HG02885 (cell line): Measurements from ENCODE around the gene FHOD1.

Source experiments
- ATAC-seq: cut with Tn5 transposase; IDR thresholded peaks from one replicate; pipeline ENCODE4 v1.9.1; 2021; ENCODE audit warnings: mild to moderate bottlenecking; ENCODE audit not compliant: unreplicated experiment, poor library complexity

Gene FHOD1

DNA sequence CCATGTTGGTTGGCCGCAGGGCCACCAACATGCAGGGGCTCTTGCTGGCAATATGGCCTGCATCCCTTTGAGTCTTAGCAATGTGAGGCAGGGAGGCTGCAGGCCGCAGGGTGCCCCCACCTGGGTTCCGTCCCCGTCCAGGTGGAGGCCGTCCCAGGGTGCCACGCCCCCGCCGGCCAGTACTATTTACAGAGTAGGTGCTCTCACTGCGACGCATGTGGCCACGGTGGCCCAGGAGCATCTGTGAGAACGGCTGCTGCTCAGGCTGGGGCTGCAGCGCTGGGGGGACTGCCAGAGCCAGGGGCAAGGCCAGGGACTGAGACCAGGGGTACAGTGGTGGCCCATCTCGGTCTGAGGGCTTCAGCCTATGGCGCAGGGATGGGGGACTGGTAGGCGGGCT, 67.1 kb downstream of the FHOD1 start:
- ATAC-seq, result no peak

DNA sequence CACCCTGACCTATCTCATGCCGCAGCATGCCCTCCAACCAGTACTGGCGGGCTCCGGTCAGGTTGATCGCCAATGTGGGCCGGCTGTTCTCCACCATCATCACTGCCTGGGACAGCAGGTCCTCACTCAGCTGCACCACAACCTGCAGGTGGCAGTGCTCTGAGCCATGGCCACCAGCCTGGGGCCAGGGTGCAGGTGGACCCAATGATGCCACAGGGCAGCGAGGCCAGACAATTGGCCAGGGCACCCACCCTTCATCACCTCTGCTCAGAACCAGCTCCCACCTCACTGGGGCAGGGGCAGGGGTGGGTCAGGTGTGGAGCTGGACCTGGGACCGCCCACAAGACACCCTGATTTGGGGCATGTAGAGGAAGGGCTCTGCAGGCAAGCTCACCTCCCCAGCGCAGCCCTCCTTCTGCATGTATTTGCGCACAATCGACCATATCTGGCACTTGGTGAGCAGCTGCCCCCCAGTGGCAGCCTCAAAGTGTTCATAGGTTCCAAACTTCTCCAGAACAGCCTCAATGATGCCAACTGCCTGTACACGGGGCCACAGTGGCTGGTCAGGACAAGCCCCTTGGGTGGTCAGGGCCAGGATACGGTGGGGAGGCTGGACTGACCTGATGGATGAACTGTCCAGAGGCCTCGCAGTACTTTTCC, 67.7 kb downstream of the FHOD1 start:
- ATAC-seq, result no peak
